Measurements from ENCODE around the gene MAD1L1.

The MAD1L1 gene

DNA sequence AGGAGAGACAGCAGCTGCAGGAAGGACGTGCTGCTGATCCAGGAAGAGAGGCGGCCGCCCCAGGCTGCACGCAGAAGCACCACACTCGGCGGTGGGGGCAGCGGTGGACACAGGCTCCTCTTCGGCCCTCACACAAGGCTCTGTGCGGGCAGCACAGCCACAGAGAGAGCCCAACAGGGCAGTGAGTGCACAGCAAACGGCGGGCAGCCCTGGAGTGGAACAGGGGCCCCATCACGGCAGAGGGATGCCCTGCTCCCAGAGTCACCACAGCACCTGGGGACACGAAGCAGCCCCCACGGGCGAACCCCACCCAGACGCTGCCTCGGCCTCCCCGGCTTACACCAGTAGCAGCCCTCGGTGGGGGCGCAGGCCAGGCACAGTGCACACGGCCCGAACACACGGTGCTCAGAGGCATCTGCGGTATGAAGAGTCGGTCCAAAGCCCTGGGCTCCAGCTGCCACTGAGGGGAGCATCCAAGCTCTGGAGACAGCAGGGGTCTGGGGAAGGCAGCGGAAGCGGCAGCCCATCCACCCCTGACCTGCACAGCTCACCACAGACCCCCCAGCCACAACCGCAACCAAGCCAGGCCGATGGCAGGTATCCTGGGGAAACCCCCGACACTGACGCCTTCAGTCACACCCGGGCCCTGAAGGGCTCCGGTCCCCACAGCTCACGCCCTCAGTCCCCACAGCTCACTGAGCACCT, 26.1 kb upstream of the MAD1L1 start:
- DNase-seq (ENCODE audit: low read depth), result no peak

DNA sequence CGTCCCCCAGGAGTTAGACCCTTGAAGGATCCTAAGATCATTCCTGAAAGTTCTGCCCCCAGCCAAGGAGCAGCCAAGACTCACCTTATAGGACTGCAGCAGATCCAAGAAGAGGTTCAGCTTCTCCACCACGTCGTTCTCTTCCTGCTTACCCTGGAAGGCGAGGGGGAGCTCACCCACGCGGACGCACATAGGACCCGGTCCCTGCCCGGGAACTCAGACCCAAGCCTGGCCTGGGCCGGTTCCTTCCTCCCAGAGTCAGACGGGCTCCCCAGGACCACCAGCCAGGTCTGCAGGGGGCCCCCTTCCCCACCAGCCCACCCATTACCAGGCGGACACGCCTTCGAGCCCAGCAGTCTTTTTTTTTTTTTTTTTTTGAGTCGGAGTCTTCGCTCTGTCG, 24.9 kb upstream of the MAD1L1 start:
- DNase-seq (ENCODE audit: low read depth), result no peak

DNA sequence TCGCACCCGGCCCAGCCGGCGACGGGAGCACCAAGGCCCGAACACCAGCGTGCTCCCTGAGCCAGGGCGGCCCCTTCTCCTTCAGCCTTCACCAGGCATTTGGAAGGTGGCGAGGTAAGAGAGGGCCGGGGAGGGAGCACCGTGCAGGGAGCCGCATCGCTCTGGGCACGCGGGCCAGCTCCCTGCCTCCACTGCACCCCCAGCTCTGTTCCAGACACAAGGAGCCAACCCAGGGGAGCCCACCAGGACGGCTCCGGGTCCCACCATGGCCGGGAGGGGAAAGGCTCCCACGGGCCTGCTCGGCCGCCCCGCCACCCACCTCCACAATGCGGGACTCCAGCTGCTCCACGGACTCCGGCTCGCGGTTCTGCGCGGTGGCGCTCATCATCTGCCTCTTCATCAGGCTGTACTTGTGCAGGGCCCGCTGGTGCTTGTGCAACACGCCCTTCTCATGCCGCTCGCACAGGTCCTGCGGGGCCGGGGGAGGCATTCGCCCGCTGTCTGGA, 24.4 kb upstream of the MAD1L1 start:
- no peak for DNase-seq (ENCODE audit: low read depth)

DNA sequence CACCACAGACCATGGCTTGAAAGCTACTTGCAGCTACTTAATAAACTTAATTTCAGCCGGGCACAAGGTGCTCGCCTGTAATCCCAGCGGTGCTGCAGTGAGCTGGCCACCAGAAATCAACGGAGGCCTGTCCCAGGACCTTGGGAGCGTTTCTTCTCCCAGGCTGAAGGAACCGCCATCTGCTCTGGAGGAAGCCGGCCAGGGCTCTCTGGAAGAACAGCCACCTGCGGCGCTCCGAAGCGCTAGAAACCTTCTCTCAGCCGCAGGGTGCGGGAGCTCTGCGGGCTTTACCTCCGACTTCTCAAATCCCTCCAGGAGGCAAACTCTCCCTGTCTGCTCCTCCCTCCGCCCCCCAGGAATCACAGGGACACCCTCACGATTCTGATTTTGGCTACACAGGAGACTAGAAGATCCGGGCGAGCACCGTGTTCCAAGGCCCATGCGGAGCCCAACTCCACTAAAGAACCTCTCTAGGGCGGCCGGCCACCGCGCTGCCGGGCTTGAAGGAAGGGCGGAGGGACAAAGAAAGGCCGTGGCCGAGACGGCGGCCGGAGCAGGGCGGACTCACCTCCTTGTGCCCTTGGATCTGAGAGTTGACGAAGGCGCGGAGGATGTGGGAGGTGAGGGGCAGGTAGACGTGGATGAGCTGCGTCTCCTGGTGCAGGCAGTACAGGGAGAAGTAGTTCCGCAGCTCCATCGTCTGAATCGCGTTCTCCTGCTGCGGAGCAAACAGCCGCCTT, 23.7 kb upstream of the MAD1L1 start:
- no peak for DNase-seq (ENCODE audit: low read depth)

DNA sequence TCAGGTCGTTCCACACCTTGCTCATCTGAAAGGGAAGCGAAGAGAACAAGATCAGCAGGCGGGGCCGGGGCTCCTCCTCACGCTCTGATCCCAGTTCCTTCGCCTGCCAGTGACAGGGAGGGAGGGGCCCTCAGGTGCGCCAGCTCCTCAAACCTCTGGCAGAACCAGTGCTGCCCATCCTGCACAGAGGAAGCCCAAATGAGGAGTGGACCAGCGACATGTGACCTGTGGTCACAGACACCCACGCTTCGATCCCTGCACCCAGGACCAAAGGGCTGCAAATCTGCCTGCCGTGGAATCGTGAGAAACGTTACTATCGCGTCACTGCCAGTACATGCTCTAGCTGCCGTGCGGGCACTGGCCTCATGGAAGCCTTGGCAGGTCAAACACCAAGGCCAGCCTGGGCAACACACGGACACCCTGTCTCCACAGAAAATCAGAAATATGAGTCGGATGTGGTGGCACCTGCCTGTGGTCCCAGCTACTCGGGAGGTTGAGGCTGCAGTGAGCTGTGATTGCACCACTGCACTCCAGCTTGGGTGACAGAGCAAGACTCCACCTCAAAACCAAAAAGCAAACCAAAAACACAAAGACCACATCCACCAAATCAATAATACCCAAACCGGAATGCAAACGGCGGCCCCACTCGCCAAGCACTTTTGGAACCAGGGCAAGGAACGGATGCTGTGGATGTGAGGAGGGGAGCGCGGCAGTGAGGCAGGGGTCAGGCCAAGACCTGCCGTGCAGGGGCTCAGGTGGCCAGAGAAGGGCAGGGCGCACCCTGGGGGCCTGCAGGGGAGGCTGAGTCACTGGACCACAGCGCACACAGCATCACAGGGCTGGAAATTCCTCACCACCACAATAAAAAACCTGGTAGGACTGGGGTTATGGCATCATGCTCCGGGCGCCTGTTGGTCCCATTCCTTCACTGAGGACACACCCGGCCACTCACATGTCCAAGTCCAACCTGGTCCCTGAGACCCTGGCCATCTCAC, 22.7 kb upstream of the MAD1L1 start:
- no peak for DNase-seq (ENCODE audit: low read depth)

DNA sequence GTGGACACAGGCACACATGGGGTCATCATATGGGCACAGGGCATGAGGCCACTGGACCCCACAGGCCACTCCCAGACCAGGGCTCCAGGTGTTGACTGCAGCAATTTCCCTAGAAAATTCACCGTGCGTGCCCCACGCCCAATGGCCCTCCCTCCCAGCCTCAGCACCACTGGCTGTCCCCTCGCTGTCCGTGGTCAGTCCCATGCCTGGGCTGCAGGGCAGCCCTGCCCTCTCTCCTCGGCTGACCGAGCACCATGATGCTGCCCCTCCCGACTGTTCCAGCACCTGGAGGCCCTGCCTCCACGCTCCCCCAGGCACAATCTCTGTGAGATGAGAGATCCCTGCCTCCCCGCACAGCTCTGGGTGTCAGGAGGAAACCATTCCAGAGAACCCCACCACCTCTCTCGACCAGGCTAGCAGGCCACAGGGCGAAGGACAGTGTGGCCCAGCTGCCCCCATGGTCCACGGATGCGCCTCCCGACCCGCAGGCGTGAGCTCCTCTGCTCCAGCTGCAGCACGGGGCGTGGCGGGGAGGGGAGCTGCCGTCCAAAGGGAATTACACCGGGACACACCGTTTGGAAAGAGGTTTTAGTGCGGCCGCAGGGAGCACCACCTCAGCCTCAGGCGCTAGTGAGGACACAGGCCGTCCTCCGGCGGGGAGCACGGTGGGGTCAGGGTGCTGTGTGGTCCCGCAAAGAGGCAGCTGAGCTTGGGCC, 21.8 kb upstream of the MAD1L1 start:
- DNase-seq (ENCODE audit: low read depth), result no peak

DNA sequence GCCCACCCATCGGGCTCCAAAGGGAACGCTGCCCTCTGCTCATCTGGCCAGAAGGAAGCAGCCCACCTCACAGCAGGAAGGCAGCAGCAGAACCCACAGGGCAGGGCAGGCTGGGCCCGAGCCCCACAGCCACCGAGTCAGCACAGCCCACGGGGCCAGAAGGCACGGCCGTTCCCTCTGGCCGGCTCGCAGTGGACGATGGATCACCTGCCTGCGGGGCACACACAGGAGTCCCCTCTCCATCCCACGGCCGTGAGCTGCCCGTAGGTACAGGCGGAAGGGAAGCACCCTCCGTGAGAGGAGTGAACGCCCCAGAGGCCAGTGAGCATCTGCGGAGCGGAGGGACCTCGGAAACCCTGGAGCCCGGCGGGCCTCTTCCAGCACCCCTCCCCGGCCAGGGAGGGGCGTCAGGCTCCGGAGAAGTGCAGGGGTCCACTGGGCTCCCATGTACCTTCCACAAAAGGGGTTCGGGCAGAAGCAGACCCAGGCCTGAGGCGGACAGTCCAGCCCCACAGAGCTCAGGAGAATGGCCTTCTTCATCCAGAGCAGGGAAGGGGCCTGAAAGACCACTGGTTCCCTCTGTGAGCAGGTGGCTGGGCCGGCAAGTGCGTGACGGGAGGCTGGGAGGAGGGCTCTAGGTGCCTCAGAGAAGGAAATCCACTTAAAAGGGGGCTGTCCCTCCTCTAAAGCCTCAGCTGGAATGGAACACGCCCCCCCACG, 20.9 kb upstream of the MAD1L1 start:
- no peak for DNase-seq (ENCODE audit: low read depth)

DNA sequence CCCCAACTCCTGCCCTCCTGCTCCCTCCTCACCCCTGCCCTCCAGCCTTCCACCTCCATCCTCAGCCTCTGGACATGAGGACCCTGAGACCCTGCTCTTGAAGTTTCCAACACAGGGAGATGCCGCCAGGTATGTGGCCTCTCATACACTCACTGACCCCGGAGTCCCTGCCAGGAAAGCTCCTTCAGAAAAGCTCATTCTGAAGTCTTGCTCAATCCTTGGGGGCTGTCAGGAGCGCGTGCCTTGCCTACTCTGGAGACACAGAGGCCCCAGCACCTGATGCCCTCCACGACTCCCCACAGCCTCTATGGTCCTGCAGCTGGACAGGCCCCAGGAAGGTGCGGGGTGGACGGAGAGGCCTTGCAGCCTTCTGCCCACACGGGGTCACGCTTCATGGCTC, 20.3 kb upstream of the MAD1L1 start:
- no peak for DNase-seq (ENCODE audit: low read depth)

DNA sequence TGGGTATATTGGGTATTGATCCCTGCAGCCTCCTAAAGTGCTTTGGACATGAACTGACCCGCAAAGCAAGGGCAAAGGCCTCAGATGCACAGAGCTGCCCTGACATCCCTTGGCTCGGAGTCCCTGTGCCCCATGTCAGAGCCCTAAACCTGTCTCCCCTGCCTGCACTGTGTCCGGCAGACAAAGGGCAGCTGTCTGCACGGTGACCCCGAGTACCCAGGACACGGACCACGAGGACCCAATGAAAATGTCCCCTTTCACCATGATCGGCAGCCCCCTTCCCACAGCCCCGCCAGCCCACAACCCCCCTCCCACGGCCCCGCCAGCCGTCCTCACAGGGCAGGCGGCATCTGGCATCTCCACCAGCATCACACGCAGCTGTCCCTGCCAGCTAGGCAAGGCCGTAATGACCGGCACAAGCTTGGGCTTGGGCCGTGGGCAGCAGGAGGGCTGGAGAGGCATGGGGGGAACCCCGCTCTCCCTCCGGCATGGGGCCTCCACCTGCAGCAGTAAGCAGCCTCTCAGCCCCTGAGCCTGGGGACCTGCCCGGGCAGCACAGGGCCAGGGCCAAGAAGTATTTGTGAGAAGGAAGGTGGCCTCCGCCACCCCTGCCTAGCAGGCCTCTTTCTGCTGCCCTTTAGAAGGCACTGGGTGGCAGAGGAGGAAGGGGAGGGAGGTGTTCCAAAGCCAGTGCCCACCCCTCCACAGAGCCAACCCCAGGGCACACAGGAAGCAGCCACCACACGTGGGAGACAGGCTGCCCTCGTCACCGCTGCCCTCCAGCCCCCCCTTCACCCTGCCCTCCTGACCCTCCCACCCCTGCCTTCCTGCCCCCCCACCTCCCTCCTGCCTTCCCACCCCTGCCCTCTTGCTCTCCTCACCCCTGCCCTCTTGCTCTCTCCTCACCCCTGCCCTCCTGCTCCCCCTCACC, 19.4 kb upstream of the MAD1L1 start:
- DNase-seq (ENCODE audit: low read depth), result no peak

DNA sequence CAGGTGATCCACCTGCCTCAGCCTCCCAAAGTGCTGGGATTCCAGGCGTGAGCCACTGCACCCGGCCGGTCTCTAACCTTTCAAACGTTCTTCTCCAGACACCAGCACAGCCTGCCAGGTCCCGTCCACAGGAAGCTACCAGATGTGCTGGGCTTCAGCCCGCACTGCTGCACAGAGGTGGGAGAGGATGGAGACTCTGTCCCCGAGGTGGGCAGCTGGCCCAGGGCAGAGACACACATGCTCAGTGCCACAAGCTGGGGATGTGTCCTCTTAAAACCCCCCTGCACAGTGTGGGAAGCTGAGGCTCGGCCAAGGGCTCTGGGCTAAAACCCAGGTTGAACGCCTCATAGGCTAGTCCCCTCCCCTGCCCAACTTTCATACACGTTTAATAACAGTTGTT, 18.6 kb upstream of the MAD1L1 start:
- no peak for DNase-seq (ENCODE audit: low read depth)

DNA sequence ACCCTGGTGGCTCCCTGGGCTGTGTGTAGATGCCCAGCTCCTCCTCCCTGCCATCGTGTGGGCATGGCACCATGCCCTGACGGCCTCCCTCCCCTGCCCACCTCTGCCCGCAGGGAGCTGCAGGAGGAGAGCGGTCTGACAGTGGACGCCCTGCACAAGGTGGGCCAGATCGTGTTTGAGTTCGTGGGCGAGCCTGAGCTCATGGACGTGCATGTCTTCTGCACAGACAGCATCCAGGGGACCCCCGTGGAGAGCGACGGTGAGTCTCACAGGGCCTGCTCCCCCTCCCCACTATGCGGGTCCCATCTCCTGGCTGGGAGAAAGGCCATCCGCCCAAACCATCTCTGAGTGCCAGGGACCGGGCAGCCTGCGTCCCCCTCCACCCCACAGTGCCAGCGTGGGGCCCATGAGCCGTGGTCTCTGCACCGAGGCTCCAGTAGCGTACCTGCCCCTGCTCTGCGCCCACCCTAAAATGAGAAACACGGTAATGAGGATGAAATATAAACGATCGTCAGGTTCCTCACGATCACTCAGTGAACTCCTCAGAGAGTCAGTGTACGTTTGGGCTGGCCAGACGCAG, 17.1 kb upstream of the MAD1L1 start:
- no peak for DNase-seq (ENCODE audit: low read depth)

DNA sequence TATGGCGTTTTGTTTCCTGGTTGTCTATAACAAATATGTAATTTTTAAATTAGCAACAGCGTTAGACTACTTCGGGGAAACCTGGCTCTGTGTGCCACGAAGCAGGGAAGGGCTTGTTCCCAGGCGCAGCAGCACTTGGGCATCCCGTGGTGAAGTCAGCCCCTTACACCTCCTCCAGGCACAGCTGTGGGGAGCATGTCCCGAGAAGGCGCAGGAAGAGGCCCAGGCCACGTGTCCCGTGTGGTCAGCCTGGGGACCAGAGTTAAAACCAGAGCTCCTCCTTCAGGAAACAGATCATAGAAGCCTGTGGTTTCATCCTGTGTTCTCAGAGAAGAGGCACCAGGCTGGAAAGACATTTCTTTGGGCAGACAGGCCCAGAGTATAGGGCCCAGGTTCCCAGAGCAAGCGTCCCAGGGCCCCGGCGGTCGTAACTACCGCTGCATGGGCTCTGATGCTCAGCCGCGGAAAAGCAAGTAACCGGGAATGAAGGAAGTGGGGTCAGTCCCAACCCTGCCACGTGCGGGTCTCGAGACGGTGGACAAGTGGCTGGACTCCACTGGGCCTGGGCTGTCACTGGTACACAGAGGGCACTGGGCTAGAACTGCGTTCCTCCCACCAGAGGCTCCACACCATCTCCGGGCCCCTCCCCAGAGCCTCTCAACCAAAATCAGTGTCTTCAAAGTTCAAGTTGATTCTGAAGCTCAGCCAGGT, 16.4 kb upstream of the MAD1L1 start:
- DNase-seq (ENCODE audit: low read depth), result no peak

DNA sequence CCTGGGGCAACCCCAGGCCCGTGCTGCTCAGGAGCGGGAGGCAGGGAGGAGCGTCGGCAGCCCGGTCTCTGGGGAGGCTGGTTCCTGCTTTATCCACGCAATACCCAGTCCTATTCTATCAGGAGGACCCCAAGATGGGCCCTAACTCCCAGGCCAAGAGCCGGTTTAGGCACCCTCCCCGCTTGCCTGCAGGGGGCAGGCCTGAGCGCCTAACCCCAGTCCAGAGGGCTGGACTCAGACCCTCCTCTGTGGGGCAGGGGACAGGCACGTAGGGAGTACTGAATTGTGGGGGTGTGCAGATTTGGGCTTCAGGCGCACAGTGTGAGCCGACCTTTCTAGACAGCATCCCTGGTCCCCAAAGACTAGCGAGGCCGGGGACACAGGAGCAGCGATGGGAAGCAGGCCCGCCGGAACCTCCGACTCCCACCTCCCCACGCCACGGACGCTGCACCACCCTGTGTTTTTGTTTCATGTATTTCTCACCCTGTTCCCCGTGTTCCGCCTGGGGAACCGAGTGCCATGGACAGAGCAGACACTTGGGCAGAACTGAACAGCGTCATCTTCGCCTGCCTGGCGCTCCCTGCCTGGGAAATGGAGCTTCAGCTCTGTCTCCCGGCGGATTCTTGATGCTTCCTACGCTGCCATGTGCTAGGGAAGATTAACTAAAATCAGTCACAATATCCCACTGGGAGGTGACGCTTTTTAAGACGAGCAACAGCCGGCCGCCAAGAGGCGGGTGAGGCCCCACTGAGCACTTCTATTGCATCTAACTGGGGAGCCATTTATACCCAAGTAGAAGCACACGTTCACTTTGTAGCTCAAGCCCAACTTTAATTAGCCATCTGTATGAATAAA, 14.6 kb upstream of the MAD1L1 start:
- DNase-seq (ENCODE audit: low read depth), result no peak

DNA sequence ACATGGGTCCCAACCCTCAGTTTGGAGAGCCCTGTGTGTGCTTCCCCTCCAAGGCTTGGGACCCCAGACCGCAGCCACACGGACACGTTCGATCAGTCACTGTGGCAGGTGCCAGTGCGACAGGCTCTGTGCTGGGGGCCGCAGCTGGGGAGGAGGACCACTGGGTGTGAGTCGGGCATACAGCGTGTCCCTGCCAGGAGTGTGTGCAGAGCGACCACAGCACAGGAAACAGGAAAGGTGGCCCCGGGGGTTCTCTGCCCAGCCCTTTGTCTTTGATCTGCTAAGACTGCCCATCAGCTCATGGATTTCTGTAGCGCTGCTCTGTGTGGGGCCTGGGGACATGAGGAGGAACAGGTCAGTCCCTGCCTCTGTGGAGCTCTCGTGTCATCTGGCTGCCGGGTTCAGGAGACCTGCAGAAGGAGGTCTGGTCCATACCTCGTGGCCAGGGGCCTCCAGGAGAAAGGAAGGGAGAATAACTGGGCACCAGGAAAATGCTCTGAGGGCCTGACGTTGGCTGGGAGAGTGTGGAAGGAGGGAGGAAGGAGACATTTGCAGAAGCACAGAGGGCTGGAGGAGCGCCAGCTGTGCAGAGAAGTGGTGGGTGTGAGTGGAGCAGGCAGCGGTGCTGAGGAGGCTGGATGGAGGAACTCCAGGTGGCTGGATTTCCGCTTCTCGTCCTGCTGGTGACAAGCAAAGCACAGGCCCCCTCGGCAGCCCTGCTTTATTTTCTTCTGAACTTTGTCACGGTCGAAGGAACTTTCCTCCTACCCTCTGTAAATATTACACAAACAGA, 13.3 kb upstream of the MAD1L1 start:
- no peak for DNase-seq (ENCODE audit: low read depth)

DNA sequence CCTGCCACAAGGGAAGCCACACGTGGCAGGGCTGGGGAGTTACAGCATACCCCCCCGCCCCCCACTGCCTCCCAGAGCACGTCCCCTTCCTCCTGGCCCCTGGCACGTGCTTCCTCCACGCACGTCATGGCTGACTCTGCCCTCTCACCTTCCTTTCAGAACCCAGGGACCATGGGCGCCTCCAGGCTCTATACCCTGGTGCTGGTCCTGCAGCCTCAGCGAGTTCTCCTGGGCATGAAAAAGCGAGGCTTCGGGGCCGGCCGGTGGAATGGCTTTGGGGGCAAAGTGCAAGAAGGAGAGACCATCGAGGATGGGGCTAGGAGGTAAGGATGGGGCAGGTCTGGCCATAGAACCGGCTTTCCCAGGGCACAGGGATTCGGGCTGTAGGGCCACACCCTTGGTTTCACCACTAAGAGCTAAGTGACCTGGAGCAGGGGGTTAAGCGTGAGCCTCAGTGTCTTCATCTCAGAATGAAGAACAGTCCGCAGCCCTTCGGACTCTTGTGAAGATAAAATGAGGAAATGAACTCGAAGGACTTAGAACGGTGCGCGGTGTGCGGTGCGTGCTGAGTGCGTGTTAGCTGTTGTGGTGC, 11.8 kb upstream of the MAD1L1 start:
- no peak for DNase-seq (ENCODE audit: low read depth)

DNA sequence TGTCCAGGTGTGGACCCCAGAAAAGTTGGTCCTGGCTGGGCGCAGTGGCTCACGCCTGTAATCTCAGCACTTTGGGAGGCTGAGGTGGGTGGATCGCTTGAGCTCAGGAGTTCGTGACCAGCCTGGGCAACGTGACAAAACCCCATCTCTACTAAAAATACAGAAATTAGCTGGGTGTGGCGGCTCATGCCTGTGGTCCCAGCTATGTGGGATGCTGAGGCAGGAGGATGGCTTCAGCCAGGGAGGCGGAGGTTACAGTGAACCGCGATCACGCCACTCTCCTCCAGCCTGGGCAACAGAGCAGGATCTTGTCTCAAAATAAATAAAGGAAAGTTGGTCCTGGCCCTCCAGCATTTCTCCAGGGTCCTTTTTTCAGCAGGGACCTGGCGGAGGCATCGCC, 10.7 kb upstream of the MAD1L1 start:
- DNase-seq (ENCODE audit: low read depth), result no peak

Data from T-helper 22 cell (primary cell).